IMR-90 (cell line): ENCODE measurements around the gene IGF2R. TPM values are rescaled to one million over a fixed set of nuclear protein-coding genes. Genes with fewer than 3 reads are reported as not detected.
A peak's percentile ranks its signal among the peaks of the same experiment; 100 is the strongest.

Experiments
- ATAC-seq: fragments of 200-7000 bp; cut with Tn5 transposase; 2 replicates; pipeline ENCODE4 v1.9.1; 2020; ENCODE audit warnings: low read depth, mild to moderate bottlenecking, moderate library complexity
- BruUV-seq: library from RNA; stranded (reverse); fragments of 400-500 nt; replicated peaks from 2 replicates; lab custom pipeline; 2021; lab: Mats Ljungman, UMichigan
- CTCF ChIA-PET: fragments of 300-600 bp; formaldehyde crosslinking; extraction: SDS; loops from one replicate; lab custom pipeline; 2021; ENCODE audit warnings: antibody characterized with exemption; lab: Yijun Ruan, JAX
- POLR2A ChIA-PET: fragments of 300-600 bp; sonication (Branson Sonifier 250); formaldehyde crosslinking; loops from one replicate; lab custom pipeline; 2022; ENCODE audit warnings: antibody characterized with exemption; ENCODE audit not compliant: unreplicated experiment; lab: Charles Lee
- DNase-seq: peaks from one replicate; pipeline ENCODE4 v3.0.0; 2013
- H2AFZ ChIP-seq: replicated peaks from 2 replicates; pipeline ENCODE3; 2013; ENCODE audit warnings: low read length, mild to moderate bottlenecking; ENCODE audit not compliant: poor library complexity
- H2AK5ac ChIP-seq: 2 replicates; pipeline ENCODE4 v1.6.1; 2013; ENCODE audit warnings: low read depth, low read length, inconsistent platforms
- H2AK9ac ChIP-seq: replicated peaks from 2 replicates; pipeline ENCODE3; 2013; ENCODE audit warnings: mild to moderate bottlenecking, low read depth, low read length, moderate library complexity; ENCODE audit not compliant: poor library complexity
- H2BK120ac ChIP-seq: 2 replicates; pipeline ENCODE4 v1.6.1; 2013; ENCODE audit warnings: low read depth, low read length, inconsistent platforms
- H2BK15ac ChIP-seq: 3 replicates; pipeline ENCODE4 v1.6.1; 2013; ENCODE audit warnings: low read depth, low read length, inconsistent platforms
- H2BK20ac ChIP-seq: 2 replicates; pipeline ENCODE4 v1.6.1; 2013; ENCODE audit warnings: low read depth, mild to moderate bottlenecking, inconsistent platforms, low read length, moderate library complexity
- H2BK5ac ChIP-seq: 2 replicates; pipeline ENCODE4 v1.6.1; 2013; ENCODE audit warnings: mild to moderate bottlenecking, low read depth, low read length, inconsistent platforms; ENCODE audit not compliant: poor library complexity, severe bottlenecking
- H3K14ac ChIP-seq: replicated peaks from 2 replicates; pipeline ENCODE4 v1.6.1; 2013; ENCODE audit warnings: low read depth, low read length, inconsistent platforms
- H3K18ac ChIP-seq: 2 replicates; pipeline ENCODE4 v1.6.1; 2013; ENCODE audit warnings: low read depth, low read length, control low read depth
- H3K23ac ChIP-seq: 2 replicates; pipeline ENCODE4 v1.6.1; 2013; ENCODE audit warnings: low read depth, low read length, inconsistent platforms
- H3K27ac ChIP-seq: 2 replicates; pipeline ENCODE4 v1.5.1; 2013; ENCODE audit warnings: mild to moderate bottlenecking, control low read depth, low read length; ENCODE audit not compliant: insufficient read depth
- H3K27me3 ChIP-seq: 2 replicates; pipeline ENCODE4 v1.6.1; 2013; ENCODE audit warnings: low read length; ENCODE audit not compliant: control insufficient read depth, insufficient read depth
- H3K36me3 ChIP-seq: 2 replicates; pipeline ENCODE4 v1.6.1; 2013; ENCODE audit warnings: low read length, mixed read lengths; ENCODE audit not compliant: control insufficient read depth, insufficient read depth
- H3K4ac ChIP-seq: 2 replicates; pipeline ENCODE4 v1.6.1; 2013; ENCODE audit warnings: low read depth, low read length, inconsistent platforms
- H3K4me1 ChIP-seq: 2 replicates; pipeline ENCODE4 v1.6.1; 2013; ENCODE audit warnings: low read length, mixed read lengths; ENCODE audit not compliant: control insufficient read depth, insufficient read depth
- H3K4me2 ChIP-seq: 2 replicates; pipeline ENCODE4 v1.6.1; 2013; ENCODE audit warnings: low read depth, mild to moderate bottlenecking, control low read depth, low read length, moderate library complexity
- H3K4me3 ChIP-seq: 2 replicates; pipeline ENCODE4 v1.5.1; 2013; ENCODE audit warnings: low read depth, mild to moderate bottlenecking, control low read depth, low read length, moderate library complexity; ENCODE audit not compliant: insufficient read depth
- H3K56ac ChIP-seq: 2 replicates; pipeline ENCODE4 v1.6.1; 2013; ENCODE audit warnings: low read length, inconsistent platforms; ENCODE audit not compliant: insufficient read depth; ENCODE audit errors: extremely low read depth
- H3K79me1 ChIP-seq, 2 experiments: 2 replicates each; pipeline ENCODE4 v1.6.1; 2013; ENCODE audit warnings: low read length in 2 of 2, inconsistent platforms in 1 of 2, low read depth in 1 of 2
- H3K9ac ChIP-seq: 2 replicates; pipeline ENCODE4 v1.6.1; 2013; ENCODE audit warnings: low read depth, low read length, control low read depth
- H3K9me1 ChIP-seq: 2 replicates; pipeline ENCODE4 v1.6.1; 2013; ENCODE audit warnings: low read length, inconsistent platforms; ENCODE audit not compliant: insufficient read depth
- H3K9me3 ChIP-seq: 2 replicates; pipeline ENCODE4 v1.6.1; 2013; ENCODE audit warnings: low read length; ENCODE audit not compliant: control insufficient read depth, insufficient read depth
- H4K20me1 ChIP-seq: 2 replicates; pipeline ENCODE4 v1.6.1; 2013; ENCODE audit warnings: low read length, inconsistent platforms; ENCODE audit not compliant: insufficient read depth
- H4K5ac ChIP-seq: 2 replicates; pipeline ENCODE4 v1.6.1; 2013; ENCODE audit warnings: mild to moderate bottlenecking, low read depth, low read length, control low read depth
- H4K8ac ChIP-seq, 2 experiments: 2 replicates each; pipeline ENCODE4 v1.6.1; 2013; ENCODE audit warnings: low read depth in 2 of 2, low read length in 2 of 2, control low read depth in 1 of 2, inconsistent platforms in 1 of 2
- H4K91ac ChIP-seq: 2 replicates; pipeline ENCODE4 v1.6.1; 2013; ENCODE audit warnings: low read depth, low read length, inconsistent platforms; ENCODE audit not compliant: insufficient read depth
- MAFK ChIP-seq: IDR thresholded peaks from 2 replicates; pipeline ENCODE4 v1.6.1; 2012; ENCODE audit warnings: low read depth, low read length, improper control_type of control experiment
- MAZ ChIP-seq: IDR thresholded peaks from 2 replicates; pipeline ENCODE4 v1.6.1; 2012; ENCODE audit warnings: low read depth, mild to moderate bottlenecking, low read length, improper control_type of control experiment, moderate library complexity, borderline replicate concordance
- RCOR1 ChIP-seq: IDR thresholded peaks from 2 replicates; pipeline ENCODE4 v1.6.1; 2012; ENCODE audit warnings: mild to moderate bottlenecking, low read length, improper control_type of control experiment; ENCODE audit not compliant: insufficient replicate concordance
- USF2 ChIP-seq: fragments of 150-350 bp; IDR thresholded peaks from 2 replicates; pipeline ENCODE4 v1.6.1; 2017; ENCODE audit warnings: mild to moderate bottlenecking, antibody characterized with exemption, low read length, low read depth
- WGBS, 2 experiments: methylation state at CpG; one replicate each; pipeline versions ENCODE4 v1.1.5 to v1.1.7; 2013; ENCODE audit warnings: missing lambda C conversion rate in 2 of 2; ENCODE audit not compliant: insufficient read length in 1 of 2; ENCODE audit errors: extremely low coverage in 2 of 2; 5-methylcytosine and 5-hydroxymethylcytosine counted together
- dilution Hi-C: fragments of 300-500 bp; cut with HindIII; formaldehyde crosslinking; loops from one replicate; pipeline ENCODE4 v1.14.3; 2018; ENCODE audit warnings: low sequenced_read_pairs; ENCODE audit not compliant: unreplicated experiment
- in situ Hi-C: fragments of 300-500 bp; cut with MboI; formaldehyde crosslinking; loops from 3 replicates; pipeline ENCODE4 v1.14.3; 2019; ENCODE audit warnings: low sequenced_read_pairs, inconsistent platforms, mixed read lengths
- intact Hi-C: fragments of 100-400 bp; cut with micrococcal nuclease; formaldehyde crosslinking; loops from 2 replicates; pipeline ENCODE4 v1.10.0; 2022
- polyA plus RNA-seq, 3 experiments: library from polyadenylated mRNA; depleted of rRNA; stranded (reverse); fragments of >200 nt; gene quantifications; 2 replicates each; pipeline ENCODE4 v1.2.3, GENCODE V29; 2012; ENCODE audit warnings: low replicate concordance in 1 of 3
- total RNA-seq: library from RNA; depleted of rRNA; stranded (reverse); fragments of >200 nt; gene quantifications from 2 replicates; pipeline ENCODE4 v1.2.3, GENCODE V29; 2012

The IGF2R gene
- total and polyA plus RNA-seq, 2 of the 4 experiments (the other 2 are of a cell fraction), result 33.2 to 41.4 TPM

DNA sequence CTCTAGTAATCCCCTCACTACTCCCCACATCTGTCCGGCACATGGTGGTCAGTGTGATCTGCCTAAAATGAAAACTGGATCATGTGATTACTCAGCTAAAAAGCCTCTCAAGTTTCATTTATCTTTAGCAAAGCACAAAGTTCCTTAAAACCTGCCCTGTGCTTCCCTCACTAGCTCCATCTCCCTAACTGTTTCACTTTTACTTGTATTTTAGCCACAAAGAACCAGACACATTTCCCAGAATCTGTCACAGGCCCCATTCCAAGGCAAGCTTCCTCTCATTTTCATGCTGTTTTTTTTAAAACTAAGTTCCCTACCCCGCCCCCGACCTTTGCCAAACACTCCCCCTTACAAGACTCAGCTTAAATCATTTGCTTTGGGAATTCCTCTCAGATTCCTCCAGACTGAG, 8.9 kb upstream of the IGF2R start:
- Histone ChIP-seq H2BK120ac (no peak overlapping the region), H3K9ac (no peak overlapping the region), H2BK5ac (no peak overlapping the region), H3K14ac (no peak overlapping the region), H2AK5ac (no peak overlapping the region), H3K27me3 (peaks cover 7% of the 10 kb centered on the region), H2AFZ (no peak overlapping the region), H3K23ac (no peak overlapping the region), H3K18ac (0 out of 2 replicates have a peak overlapping the region, but pooled peaks have one; percentile 2), H3K36me3 (no peaks in the 10 kb centered on the region), H4K20me1 (no peaks in the 10 kb centered on the region), H2BK20ac (no peak overlapping the region), H3K56ac (no peak overlapping the region), H3K4me2 (peak overlapping the region; percentile 6; the same call in 1 of the 2 replicates), H3K4me3 (no peak overlapping the region), H3K4me1 (peaks cover 4% of the 10 kb centered on the region), H4K8ac (peak overlapping the region in 1 of 2 experiments; percentile 36; a peak in 1 of 4 replicates), H3K9me3 (no peaks in the 10 kb centered on the region), H3K4ac (no peak overlapping the region), H2AK9ac (no peak overlapping the region), H3K27ac (peak overlapping the region; percentile 60; the same call in 1 of the 2 replicates), H3K79me1 (no peaks in the 10 kb centered on the region), H3K9me1 (no peaks in the 10 kb centered on the region; the same call in 1 of the 2 replicates), H4K91ac (no peak overlapping the region), H4K5ac (no peak overlapping the region; the same call in 1 of the 2 replicates), H2BK15ac (no peak overlapping the region)
- no CpG with 5 or more reads among the region's 3 CpGs for WGBS, 2 experiments
- ChIA-PET CTCF (no interaction called here), POLR2A (no interaction called here)
- dilution Hi-C loops, result no loop called here
- DNase-seq, result peak; percentile 58
- peak; percentile 10; the same call in 1 of the 2 replicates for TF ChIP-seq USF2
- TF ChIP-seq MAZ, result no peak
- no peak for TF ChIP-seq RCOR1
- TF ChIP-seq MAFK, result peak; percentile 18; the same call in 1 of the 2 replicates
- intact Hi-C loops, result no loop called here
- in situ Hi-C loops, result loop anchor here (25.0 kb wide), 1 partner anchor 273 kb away; the partner anchor contains the start of gene SOD2
- BruUV-seq, result no TSS peak
- peak; percentile 68 for ATAC-seq
